ENCODE results near the gene LGR6.

Gene LGR6

GRCh38 chr1:202362212-202362611, 168.6 kb downstream of the LGR6 start:
- TF ChIP-seq TAF1 (IDR thresholded peaks at IDR 0.05; ENCODE audit: borderline replicate concordance, insufficient read depth, low read length) (no peak), SIN3A (IDR thresholded peaks at IDR 0.05; ENCODE audit: borderline replicate concordance, insufficient read depth, low read length) (no peak), POLR2AphosphoS5 (IDR thresholded peaks at IDR 0.05; ENCODE audit: low read depth, low read length) (no peak), REST (IDR thresholded peaks at IDR 0.05; ENCODE audit: insufficient read depth in 1 of 2, low read depth in 2 of 2, low read length in 2 of 2) (no peak), FOXP2 (optimal IDR thresholded peaks at IDR 0.05; ENCODE audit: borderline replicate concordance, extremely low read depth, extremely low read length, insufficient read depth) (no peak)

GRCh38 chr1:202365092-202365815, 171.7 kb downstream of the LGR6 start:
- TF ChIP-seq FOXP2 (optimal IDR thresholded peaks at IDR 0.05; ENCODE audit: borderline replicate concordance, extremely low read depth, extremely low read length, insufficient read depth) (no peak), SIN3A (IDR thresholded peaks at IDR 0.05; ENCODE audit: borderline replicate concordance, insufficient read depth, low read length) (no peak), POLR2AphosphoS5 (IDR thresholded peaks at IDR 0.05; ENCODE audit: low read depth, low read length) (no peak), REST (IDR thresholded peaks at IDR 0.05; ENCODE audit: insufficient read depth in 1 of 2, low read depth in 2 of 2, low read length in 2 of 2) (no peak), TAF1 (IDR thresholded peaks at IDR 0.05; ENCODE audit: borderline replicate concordance, insufficient read depth, low read length) (no peak)

GRCh38 chr1:202367271-202367670, 173.7 kb downstream of the LGR6 start:
- no peak for TF ChIP-seq POLR2AphosphoS5 (IDR thresholded peaks at IDR 0.05; ENCODE audit: low read depth, low read length)
- TF ChIP-seq REST (IDR thresholded peaks at IDR 0.05; ENCODE audit: insufficient read depth in 1 of 2, low read depth in 2 of 2, low read length in 2 of 2): no peak
- no peak for TF ChIP-seq SIN3A (IDR thresholded peaks at IDR 0.05; ENCODE audit: borderline replicate concordance, insufficient read depth, low read length)
- TF ChIP-seq TAF1 (IDR thresholded peaks at IDR 0.05; ENCODE audit: borderline replicate concordance, insufficient read depth, low read length): no peak
- no peak for TF ChIP-seq FOXP2 (optimal IDR thresholded peaks at IDR 0.05; ENCODE audit: borderline replicate concordance, extremely low read depth, extremely low read length, insufficient read depth)

Measured in PFSK-1 (cell line).